CD4-positive, alpha-beta memory T cell (primary cell): ENCODE results near the gene CACNA1S. TPM values are rescaled to one million over a fixed set of nuclear protein-coding genes. Genes with fewer than 3 reads are reported as not detected.

ENCODE experiments used
- CTCF ChIA-PET: fragments of 350-600 bp; sonication (Branson Sonifier 250); formaldehyde crosslinking; loops from one replicate; lab custom pipeline; 2021; ENCODE audit warnings: inconsistent platforms; ENCODE audit not compliant: partially characterized antibody; lab: Charles Lee
- POLR2A ChIA-PET: fragments of 350-600 bp; sonication (Branson Sonifier 250); formaldehyde crosslinking; loops from one replicate; lab custom pipeline; 2021; ENCODE audit not compliant: partially characterized antibody; lab: Charles Lee
- DNase-seq, 5 donors: peaks; one replicate each; pipeline versions ENCODE4 v3.0.0 to v3.0.0-alpha.2; 2020 to 2022; ENCODE audit warnings: mixed read lengths in 1 of 5
- H3K27ac ChIP-seq: one replicate; pipeline ENCODE4 v1.7.0; 2013; ENCODE audit warnings: low read depth, low read length
- H3K27me3 ChIP-seq: 2 replicates; pipeline ENCODE4 v1.7.0; 2013; ENCODE audit warnings: mild to moderate bottlenecking, low read length, moderate library complexity; ENCODE audit not compliant: insufficient read depth
- H3K36me3 ChIP-seq: 2 replicates; pipeline ENCODE4 v1.7.0; 2013; ENCODE audit warnings: mild to moderate bottlenecking, low read length, moderate library complexity; ENCODE audit not compliant: insufficient read depth
- H3K4me1 ChIP-seq: 2 replicates; pipeline ENCODE4 v1.7.0; 2013; ENCODE audit warnings: mild to moderate bottlenecking, low read length, moderate library complexity; ENCODE audit not compliant: insufficient read depth
- H3K4me3 ChIP-seq, 2 donors: one replicate each; pipeline ENCODE4 v1.7.0; 2013; ENCODE audit warnings: low read length in 2 of 2, mild to moderate bottlenecking in 1 of 2
- H3K9me3 ChIP-seq, 2 donors: one replicate each; pipeline ENCODE4 v1.7.0; 2013; ENCODE audit warnings: low read length in 2 of 2, control low read depth in 1 of 2; ENCODE audit not compliant: control insufficient read depth in 1 of 2
- H3K27ac Mint-ChIP-seq, 7 donors: one replicate each; pipeline ENCODE4 v1.8.0; 2020 to 2021; ENCODE audit warnings: mixed read lengths in 7 of 7, mild to moderate bottlenecking in 6 of 7, inconsistent platforms in 3 of 7, moderate library complexity in 3 of 7
- H3K27me3 Mint-ChIP-seq, 2 donors: one replicate each; pipeline ENCODE4 v1.8.0; 2020 to 2021; ENCODE audit warnings: mixed read lengths in 2 of 2
- H3K36me3 Mint-ChIP-seq, 2 donors: one replicate each; pipeline ENCODE4 v1.8.0; 2020 to 2021; ENCODE audit warnings: mixed read lengths in 2 of 2, inconsistent platforms in 1 of 2, mild to moderate bottlenecking in 1 of 2
- H3K4me1 Mint-ChIP-seq, 4 donors: one replicate each; pipeline ENCODE4 v1.8.0; 2020 to 2021; ENCODE audit warnings: mixed read lengths in 4 of 4, mild to moderate bottlenecking in 1 of 4
- H3K4me3 Mint-ChIP-seq, 8 donors: one replicate each; pipeline ENCODE4 v1.8.0; 2020 to 2021; ENCODE audit warnings: mixed read lengths in 8 of 8, mild to moderate bottlenecking in 7 of 8, moderate library complexity in 6 of 8, inconsistent platforms in 3 of 8
- H3K9me3 Mint-ChIP-seq, 8 donors: one replicate each; pipeline ENCODE4 v1.8.0; 2020 to 2021; ENCODE audit warnings: mixed read lengths in 8 of 8, mild to moderate bottlenecking in 5 of 8, inconsistent platforms in 3 of 8, moderate library complexity in 1 of 8
- intact Hi-C: fragments of 100-400 bp; cut with micrococcal nuclease; formaldehyde crosslinking; loops from one replicate; pipeline ENCODE4 v1.15.1; 2023
- polyA plus RNA-seq, 2 donors: library from polyadenylated mRNA; unstranded; fragments of 300-500 nt; fragmentation: Illumina TruSeq; gene quantifications; one replicate each; pipeline ENCODE4 v1.2.3, GENCODE V29; 2021
- total RNA-seq, 2 experiments: library from RNA; stranded (reverse); gene quantifications; one replicate each; pipeline ENCODE4 v1.2.3, GENCODE V29; 2021

The CACNA1S gene
- total and polyA plus RNA-seq, 4 experiments from 2014 or later, result not detected

DNA sequence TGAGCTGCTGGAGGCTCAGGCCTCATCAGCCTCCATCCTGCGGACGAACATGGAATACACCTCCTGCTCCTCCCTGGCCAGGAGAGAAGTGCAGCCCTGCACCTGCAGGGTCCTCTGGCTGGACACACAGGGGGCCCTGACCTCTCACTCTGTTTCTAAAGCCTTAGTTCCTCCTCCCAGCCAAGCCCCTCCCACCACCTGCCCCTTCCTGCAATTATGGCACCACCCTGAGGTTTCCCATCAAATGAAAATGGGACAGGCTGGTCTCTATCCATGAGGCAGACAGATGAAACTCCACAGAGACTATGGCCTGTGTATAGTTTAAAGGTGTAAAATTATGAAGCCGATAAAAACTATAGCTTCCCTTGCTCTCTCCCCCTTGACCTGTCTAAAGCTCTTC, 42.6 kb downstream of the CACNA1S start:
- Mint-ChIP-seq H3K27ac (no peak overlapping the region), H3K27me3 (peaks cover 2% of the 10 kb centered on the region in 2 donors), H3K4me1 (peaks cover 0 to 2% (median under 1%) of the 10 kb centered on the region in 4 donors), H3K36me3 (no peaks in the 10 kb centered on the region), H3K9me3 (no peaks in the 10 kb centered on the region), H3K4me3 (no peak overlapping the region)
- ChIA-PET POLR2A (no interaction called here), CTCF (no interaction called here)
- no peak overlapping the region for H3K27ac ChIP-seq
- H3K9me3 ChIP-seq, result no peaks in the 10 kb centered on the region
- intact Hi-C loops, result no loop called here
- H3K36me3 ChIP-seq, result no peaks in the 10 kb centered on the region
- H3K27me3 ChIP-seq, result no peaks in the 10 kb centered on the region
- DNase-seq, result no peak
- no peaks in the 10 kb centered on the region for H3K4me1 ChIP-seq
- no peak overlapping the region for H3K4me3 ChIP-seq

DNA sequence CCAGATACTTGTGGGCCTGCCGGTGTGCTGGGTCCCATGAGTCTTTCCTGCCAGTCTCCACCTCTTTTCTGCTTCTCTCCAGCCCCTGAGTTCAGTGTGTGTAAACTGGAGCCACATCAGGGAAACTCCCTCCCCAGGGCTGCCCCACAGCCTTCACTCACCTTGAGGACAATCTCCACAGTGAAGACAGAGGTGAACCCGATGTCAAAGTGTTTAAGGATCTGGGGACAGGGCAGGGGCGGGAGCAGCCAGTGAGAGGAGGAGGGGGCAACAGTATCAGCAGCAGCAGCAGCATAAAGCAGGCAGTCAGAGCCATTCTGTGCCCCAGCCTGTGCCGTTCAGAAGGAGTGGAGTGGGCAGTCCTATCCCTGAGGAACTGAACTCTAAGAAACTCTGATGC, 43.2 kb downstream of the CACNA1S start:
- peaks cover 2% of the 10 kb centered on the region in 2 donors for H3K27me3 Mint-ChIP-seq
- ChIA-PET CTCF (no interaction called here), POLR2A (no interaction called here)
- Histone ChIP-seq H3K4me1 (no peaks in the 10 kb centered on the region), H3K36me3 (no peaks in the 10 kb centered on the region), H3K27ac (no peak overlapping the region), H3K4me3 (no peak overlapping the region), H3K27me3 (no peaks in the 10 kb centered on the region), H3K9me3 (no peaks in the 10 kb centered on the region)
- DNase-seq, result no peak
- no peaks in the 10 kb centered on the region for H3K9me3 Mint-ChIP-seq
- peaks cover 0 to 2% (median under 1%) of the 10 kb centered on the region in 4 donors for H3K4me1 Mint-ChIP-seq
- H3K27ac Mint-ChIP-seq, result no peak overlapping the region
- no peak overlapping the region for H3K4me3 Mint-ChIP-seq
- H3K36me3 Mint-ChIP-seq, result no peaks in the 10 kb centered on the region
- intact Hi-C loops, result no loop called here

DNA sequence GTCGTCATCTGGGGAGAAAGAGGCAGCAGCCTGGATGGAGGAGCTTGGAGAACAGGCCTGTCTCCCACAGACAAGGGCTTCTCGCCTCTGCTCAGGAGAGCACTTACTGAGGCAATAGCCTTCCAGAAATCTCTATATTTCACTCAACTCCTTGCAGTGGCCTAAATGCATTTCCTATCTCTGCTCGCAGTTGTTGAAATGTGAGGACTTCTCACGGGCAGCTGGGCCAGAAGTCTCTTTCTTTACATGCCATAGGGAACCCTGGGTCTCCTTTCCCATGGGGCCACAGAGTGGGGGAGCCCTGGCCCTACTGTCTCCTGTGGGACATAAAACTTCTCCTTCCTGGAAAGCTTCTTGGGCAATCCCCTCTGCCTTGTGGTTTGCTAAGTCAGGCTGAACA, 45.2 kb downstream of the CACNA1S start:
- ChIA-PET CTCF (no interaction called here), POLR2A (no interaction called here)
- no peak overlapping the region for H3K27ac ChIP-seq
- Mint-ChIP-seq H3K27me3 (peaks cover 2% of the 10 kb centered on the region in 2 donors), H3K9me3 (peaks cover 0 to 2% (median 0%) of the 10 kb centered on the region in 8 donors), H3K27ac (no peak overlapping the region), H3K4me3 (no peak overlapping the region), H3K36me3 (no peaks in the 10 kb centered on the region), H3K4me1 (peaks cover 0 to 2% (median under 1%) of the 10 kb centered on the region in 4 donors)
- H3K4me1 ChIP-seq, result no peaks in the 10 kb centered on the region
- no peaks in the 10 kb centered on the region for H3K27me3 ChIP-seq
- intact Hi-C loops, result no loop called here
- H3K4me3 ChIP-seq, result no peak overlapping the region
- DNase-seq, result no peak
- H3K9me3 ChIP-seq, result no peaks in the 10 kb centered on the region
- H3K36me3 ChIP-seq, result no peaks in the 10 kb centered on the region

DNA sequence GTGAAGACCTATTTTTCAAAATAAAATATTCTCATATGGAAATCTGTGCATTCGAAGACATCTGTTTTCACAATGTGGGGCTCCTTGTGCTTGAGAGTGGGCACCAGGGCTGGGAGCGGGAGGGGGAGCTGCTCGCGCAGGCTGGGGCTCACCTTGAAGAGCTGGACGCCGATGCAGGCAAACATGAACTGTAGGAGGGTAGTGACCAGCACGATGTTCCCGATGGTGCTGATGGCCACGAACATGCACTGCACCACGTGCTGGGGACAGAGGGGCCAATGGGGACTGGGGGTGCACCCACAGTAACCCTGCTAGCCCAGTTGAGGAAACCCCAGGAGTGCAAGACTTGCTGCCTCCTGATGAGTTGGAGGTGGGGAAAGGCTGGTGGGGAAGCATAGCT, 46.5 kb downstream of the CACNA1S start:
- H3K4me3 Mint-ChIP-seq, result no peak overlapping the region
- CTCF ChIA-PET, result interaction anchor here (1.2 kb wide), 1 partner anchor 14 kb away, joined by 3 read pairs; no protein-coding TSS in a partner anchor
- no peak overlapping the region for H3K4me3 ChIP-seq
- H3K27ac Mint-ChIP-seq, result no peak overlapping the region
- no peaks in the 10 kb centered on the region for H3K4me1 Mint-ChIP-seq
- peaks cover 0 to 2% (median 0%) of the 10 kb centered on the region in 8 donors for H3K9me3 Mint-ChIP-seq
- no peaks in the 10 kb centered on the region for H3K4me1 ChIP-seq
- no peaks in the 10 kb centered on the region for H3K9me3 ChIP-seq
- H3K36me3 ChIP-seq, result no peaks in the 10 kb centered on the region
- POLR2A ChIA-PET, result no interaction called here
- no peak overlapping the region for H3K27ac ChIP-seq
- intact Hi-C loops, result no loop called here
- no peak for DNase-seq
- H3K27me3 Mint-ChIP-seq, result peaks cover 0 to 2% of the 10 kb centered on the region in 2 donors
- H3K36me3 Mint-ChIP-seq, result no peaks in the 10 kb centered on the region
- H3K27me3 ChIP-seq, result no peaks in the 10 kb centered on the region

DNA sequence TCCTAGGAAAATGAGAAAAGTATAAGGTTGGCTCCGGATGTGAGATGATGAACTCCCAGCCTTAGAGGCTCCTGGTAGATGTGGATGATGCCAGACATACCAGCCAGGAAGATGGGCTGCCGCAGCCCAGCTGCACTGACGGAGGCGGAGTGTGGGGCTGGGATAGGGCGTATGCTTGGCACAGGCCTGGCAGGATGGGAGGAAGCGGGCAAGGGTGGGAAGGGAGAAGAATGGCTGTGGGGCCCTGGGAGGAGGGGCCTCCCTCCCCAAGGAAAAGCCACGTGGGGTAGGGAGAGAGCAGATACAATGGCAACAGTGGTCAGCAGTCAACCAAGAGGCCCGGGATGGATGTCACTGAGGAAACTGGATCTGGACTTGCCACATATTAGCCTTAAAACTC, 47.4 kb downstream of the CACNA1S start:
- Histone ChIP-seq H3K36me3 (no peaks in the 10 kb centered on the region), H3K4me1 (no peaks in the 10 kb centered on the region), H3K9me3 (no peaks in the 10 kb centered on the region), H3K4me3 (no peak overlapping the region), H3K27ac (no peak overlapping the region), H3K27me3 (no peaks in the 10 kb centered on the region)
- DNase-seq, result no peak
- H3K27ac Mint-ChIP-seq, result no peak overlapping the region
- H3K4me3 Mint-ChIP-seq, result no peak overlapping the region
- intact Hi-C loops, result no loop called here
- CTCF ChIA-PET, result interaction anchor here (1.2 kb wide), 1 partner anchor 15 kb away, joined by 3 read pairs; no protein-coding TSS in a partner anchor
- H3K27me3 Mint-ChIP-seq, result peaks cover 0 to 2% of the 10 kb centered on the region in 2 donors
- no peaks in the 10 kb centered on the region for H3K36me3 Mint-ChIP-seq
- H3K9me3 Mint-ChIP-seq, result peaks cover 0 to 2% (median 0%) of the 10 kb centered on the region in 8 donors
- H3K4me1 Mint-ChIP-seq, result no peaks in the 10 kb centered on the region
- POLR2A ChIA-PET, result no interaction called here

DNA sequence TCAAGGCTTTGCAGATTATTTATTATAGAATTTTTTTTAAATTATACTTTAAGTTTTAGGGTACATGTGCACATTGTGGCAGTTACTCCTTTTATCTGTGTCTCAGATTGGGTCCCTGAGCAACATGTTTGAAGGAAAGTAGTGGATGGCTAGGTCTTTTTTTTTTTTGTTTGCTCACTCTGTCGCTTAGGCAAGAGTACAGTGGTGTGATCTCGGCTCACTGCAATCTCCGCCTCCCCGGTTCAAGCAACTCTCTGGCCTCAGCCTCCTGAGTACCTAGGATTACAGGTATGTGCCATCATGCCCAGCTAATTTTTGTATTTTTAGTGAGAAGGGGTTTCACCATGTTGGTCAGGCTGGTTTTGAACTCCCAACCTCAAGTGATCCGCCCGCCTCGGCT, 49.1 kb downstream of the CACNA1S start:
- intact Hi-C loops, result no loop called here
- POLR2A ChIA-PET, result no interaction called here
- Mint-ChIP-seq H3K36me3 (no peaks in the 10 kb centered on the region), H3K4me1 (peaks cover 0 to 1% (median under 1%) of the 10 kb centered on the region in 4 donors), H3K27ac (no peak overlapping the region), H3K4me3 (no peak overlapping the region), H3K27me3 (peaks cover 0 to 2% of the 10 kb centered on the region in 2 donors), H3K9me3 (peaks cover 0 to 2% (median 0%) of the 10 kb centered on the region in 8 donors)
- Histone ChIP-seq H3K27ac (no peak overlapping the region), H3K9me3 (no peaks in the 10 kb centered on the region), H3K27me3 (no peaks in the 10 kb centered on the region), H3K36me3 (no peaks in the 10 kb centered on the region), H3K4me1 (no peaks in the 10 kb centered on the region), H3K4me3 (no peak overlapping the region)
- CTCF ChIA-PET, result no interaction called here
- DNase-seq, result no peak

GRCh38 chr1:201062511-201063091, 49.6 kb downstream of the CACNA1S start:
- Histone ChIP-seq H3K4me1 (no peaks in the 10 kb centered on the region), H3K9me3 (no peaks in the 10 kb centered on the region), H3K4me3 (no peak overlapping the region), H3K36me3 (no peaks in the 10 kb centered on the region), H3K27ac (no peak overlapping the region), H3K27me3 (no peaks in the 10 kb centered on the region)
- ChIA-PET POLR2A (no interaction called here), CTCF (no interaction called here)
- Mint-ChIP-seq H3K36me3 (no peaks in the 10 kb centered on the region), H3K9me3 (peaks cover 0 to 2% (median 0%) of the 10 kb centered on the region in 8 donors), H3K4me3 (no peak overlapping the region), H3K4me1 (peaks cover 0 to 7% (median 5%) of the 10 kb centered on the region in 4 donors), H3K27ac (no peak overlapping the region), H3K27me3 (peaks cover 0 to 2% of the 10 kb centered on the region in 2 donors)
- intact Hi-C loops, result no loop called here
- DNase-seq, result no peak
